Glutamatergic neuron (in vitro differentiated cells): Measurements from ENCODE around the gene TM2D1. TPM values are rescaled to one million over a fixed set of nuclear protein-coding genes. Genes with fewer than 3 reads are reported as not detected.

Source experiments
- DNase-seq: peaks from one replicate; pipeline ENCODE4 v3.0.0; 2022
- H3K27ac Mint-ChIP-seq: one replicate; pipeline ENCODE4 v1.8.0; 2020; ENCODE audit warnings: mild to moderate bottlenecking, mixed read lengths, inconsistent platforms; ENCODE audit not compliant: unreplicated experiment
- H3K27me3 Mint-ChIP-seq: one replicate; pipeline ENCODE4 v1.8.0; 2020; ENCODE audit warnings: mild to moderate bottlenecking, moderate library complexity, mixed read lengths, inconsistent platforms; ENCODE audit not compliant: unreplicated experiment
- H3K36me3 Mint-ChIP-seq: one replicate; pipeline ENCODE4 v1.8.0; 2020; ENCODE audit warnings: mild to moderate bottlenecking, mixed read lengths, inconsistent platforms; ENCODE audit not compliant: unreplicated experiment
- H3K4me1 Mint-ChIP-seq: one replicate; pipeline ENCODE4 v1.8.0; 2020; ENCODE audit warnings: mild to moderate bottlenecking, low read depth, mixed read lengths, inconsistent platforms; ENCODE audit not compliant: unreplicated experiment
- H3K4me3 Mint-ChIP-seq: one replicate; pipeline ENCODE4 v1.8.0; 2020; ENCODE audit warnings: mild to moderate bottlenecking, mixed read lengths, inconsistent platforms; ENCODE audit not compliant: unreplicated experiment
- H3K9me3 Mint-ChIP-seq: one replicate; pipeline ENCODE4 v1.8.0; 2020; ENCODE audit warnings: mild to moderate bottlenecking, moderate library complexity, mixed read lengths, inconsistent platforms; ENCODE audit not compliant: unreplicated experiment
- CTCF ChIP-seq: fragments of 200-600 bp; sonication (generic); IDR thresholded peaks from one replicate; pipeline ENCODE4 v1.5.0; 2021; ENCODE audit not compliant: partially characterized antibody, unreplicated experiment
- total RNA-seq: library from RNA; stranded (reverse); fragmentation: NEBNext Ultra II Directional; extraction: Animal tissue kit (Norgen Biotek cat#: 25700); gene quantifications from one replicate; pipeline ENCODE4 v1.2.1, GENCODE V29; 2021; ENCODE audit not compliant: unreplicated experiment

Gene TM2D1
- total RNA-seq, 1 donor from 2014 or later = 21.1 TPM

GRCh38 chr1:61743716-61744580 is 19.0 kb upstream of the TM2D1 start:
- peak overlapping the region; percentile 58 for H3K4me3 Mint-ChIP-seq
- H3K27me3 Mint-ChIP-seq = peaks cover 1% of the 10 kb centered on the region
- no peak for DNase-seq
- no peak for TF ChIP-seq CTCF
- H3K9me3 Mint-ChIP-seq = peaks cover 3% of the 10 kb centered on the region
- H3K27ac Mint-ChIP-seq = no peak overlapping the region
- no peaks in the 10 kb centered on the region for H3K36me3 Mint-ChIP-seq
- no peaks in the 10 kb centered on the region for H3K4me1 Mint-ChIP-seq

- Mint-ChIP-seq H3K36me3 (no peaks in the 10 kb centered on the region), H3K27ac (no peak overlapping the region), H3K27me3 (peaks cover 1% of the 10 kb centered on the region), H3K9me3 (peaks cover 3% of the 10 kb centered on the region), H3K4me3 (peak overlapping the region; percentile 58), H3K4me1 (no peaks in the 10 kb centered on the region)
- no peak for DNase-seq
- no peak for TF ChIP-seq CTCF
Observed at GRCh38 chr1:61743431-61743705, 18.4 kb upstream of the TM2D1 start.

GRCh38 chr1:61742620-61743430 is 17.9 kb upstream of the TM2D1 start:
- Mint-ChIP-seq H3K36me3 (no peaks in the 10 kb centered on the region), H3K27ac (no peak overlapping the region), H3K27me3 (peaks cover 1% of the 10 kb centered on the region), H3K9me3 (peaks cover 3% of the 10 kb centered on the region), H3K4me1 (no peaks in the 10 kb centered on the region), H3K4me3 (peak overlapping the region; percentile 58)
- TF ChIP-seq CTCF = no peak
- peak; percentile 39 for DNase-seq

- TF ChIP-seq CTCF = no peak
- no peaks in the 10 kb centered on the region for H3K36me3 Mint-ChIP-seq
- peaks cover 3% of the 10 kb centered on the region for H3K9me3 Mint-ChIP-seq
- peaks cover 1% of the 10 kb centered on the region for H3K27me3 Mint-ChIP-seq
- peak within 1 kb of the TSS; percentile 81 for H3K4me3 Mint-ChIP-seq
- H3K27ac Mint-ChIP-seq = no peak within 1 kb of the TSS
- H3K4me1 Mint-ChIP-seq = no peaks in the 10 kb centered on the region
- peak; percentile 42 for DNase-seq
Observed at GRCh38 chr1:61741711-61742619, 17.0 kb upstream of the TM2D1 start, which contains the start of gene PATJ. Gene PATJ (plus strand): TSS chr1:61742480. CDS start chr1:61762893, 20,413 bp downstream.
